ENCODE measurements around the gene PDE7B.

- TF ChIP-seq POLR2A (IDR thresholded peaks at IDR 0.05; ENCODE audit: control extremely low read depth in 1 of 2, low read depth in 2 of 2, low read length in 2 of 2) (no peak), MAX (IDR thresholded peaks at IDR 0.05) (no peak), EP300 (IDR thresholded peaks at IDR 0.05; ENCODE audit: borderline replicate concordance in 1 of 2, low read depth in 2 of 2, low read length in 2 of 2) (no peak)
Measured at GRCh38 chr6:136181861-136182260, 330.4 kb downstream of the PDE7B start.

Measured in H1 (cell line).